Neural progenitor cell (in vitro differentiated cells): Measurements from ENCODE around the gene DENND2A. TPM values are rescaled to one million over a fixed set of nuclear protein-coding genes. Genes with fewer than 3 reads are reported as not detected.

Source experiments
- DNase-seq: peaks from one replicate; pipeline ENCODE4 v3.0.0-alpha.2; 2016; ENCODE audit warnings: low spot score
- H2AFZ ChIP-seq: fragments of 200-600 bp; sonication (generic); replicated peaks from 2 replicates; pipeline ENCODE4 v1.6.1; 2016; ENCODE audit warnings: antibody characterized with exemption
- H3F3A ChIP-seq: fragments of 200-600 bp; sonication (generic); 2 replicates; pipeline ENCODE4 v1.6.1; 2016; ENCODE audit warnings: antibody characterized with exemption, low read depth
- H3K27ac ChIP-seq: fragments of 200-600 bp; sonication (generic); 2 replicates; pipeline ENCODE4 v1.5.1; 2016; ENCODE audit warnings: mild to moderate bottlenecking
- H3K27me3 ChIP-seq: fragments of 200-600 bp; sonication (generic); 2 replicates; pipeline ENCODE4 v1.6.1; 2016; ENCODE audit warnings: mild to moderate bottlenecking, moderate library complexity
- H3K36me3 ChIP-seq: fragments of 200-600 bp; sonication (generic); 2 replicates; pipeline ENCODE4 v1.5.1; 2016
- H3K4me1 ChIP-seq: fragments of 200-600 bp; sonication (generic); 2 replicates; pipeline ENCODE4 v1.6.1; 2016; ENCODE audit warnings: mixed run types
- H3K4me2 ChIP-seq: fragments of 200-600 bp; sonication (generic); 2 replicates; pipeline ENCODE4 v1.6.1; 2016
- H3K4me3 ChIP-seq: fragments of 200-600 bp; sonication (generic); 2 replicates; pipeline ENCODE4 v1.5.1; 2016
- H3K79me2 ChIP-seq: fragments of 200-600 bp; sonication (generic); 2 replicates; pipeline ENCODE4 v1.6.1; 2016; ENCODE audit warnings: low read depth
- H3K9ac ChIP-seq: fragments of 200-600 bp; sonication (generic); 2 replicates; pipeline ENCODE4 v1.6.1; 2016
- H3K9me3 ChIP-seq: fragments of 200-600 bp; sonication (generic); 2 replicates; pipeline ENCODE4 v1.5.1; 2016; ENCODE audit warnings: low read depth
- H4K20me1 ChIP-seq: fragments of 200-600 bp; sonication (generic); 2 replicates; pipeline ENCODE4 v1.6.1; 2016; ENCODE audit warnings: low read depth
- H3K27ac Mint-ChIP-seq: 3 replicates; pipeline ENCODE4 v1.8.0; 2021; ENCODE audit warnings: mixed read lengths
- H3K27me3 Mint-ChIP-seq: 2 replicates; pipeline ENCODE4 v1.8.0; 2022; ENCODE audit warnings: low read depth, mild to moderate bottlenecking, inconsistent platforms, moderate library complexity, mixed read lengths; ENCODE audit not compliant: insufficient read depth
- H3K36me3 Mint-ChIP-seq: 3 replicates; pipeline ENCODE4 v1.8.0; 2021; ENCODE audit warnings: mixed read lengths
- H3K4me1 Mint-ChIP-seq: 3 replicates; pipeline ENCODE4 v1.8.0; 2021; ENCODE audit warnings: mixed read lengths
- H3K4me3 Mint-ChIP-seq: 3 replicates; pipeline ENCODE4 v1.8.0; 2021; ENCODE audit warnings: mild to moderate bottlenecking, moderate library complexity, mixed read lengths
- H3K9me3 Mint-ChIP-seq: 3 replicates; pipeline ENCODE4 v1.8.0; 2020; ENCODE audit warnings: mixed read lengths
- CTCF ChIP-seq: fragments of 200-600 bp; sonication (generic); IDR thresholded peaks from 2 replicates; pipeline ENCODE4 v1.5.1; 2017; ENCODE audit warnings: antibody characterized with exemption, mild to moderate bottlenecking
- EZH2 ChIP-seq: fragments of 200-600 bp; sonication (generic); IDR thresholded peaks from 2 replicates; pipeline ENCODE4 v1.6.1; 2017; ENCODE audit warnings: antibody characterized with exemption, mild to moderate bottlenecking, moderate library complexity
- EZH2phosphoT487 ChIP-seq: fragments of 200-600 bp; sonication (generic); IDR thresholded peaks from 2 replicates; pipeline ENCODE4 v1.6.1; 2017; ENCODE audit warnings: antibody characterized with exemption
- total RNA-seq: library from RNA; depleted of rRNA; stranded (reverse); fragments of >200 nt; gene quantifications from 2 replicates; pipeline ENCODE4 v1.2.3, GENCODE V29; 2015; ENCODE audit warnings: low replicate concordance

Gene DENND2A
- total RNA-seq, 1 donor from 2014 or later = 27.0 TPM

GRCh38 chr7:140594131-140594691 is 46.4 kb downstream of the DENND2A start:
- H3F3A ChIP-seq = no peaks in the 10 kb centered on the region
- H3K27ac Mint-ChIP-seq = no peak overlapping the region
- no peak for DNase-seq
- TF ChIP-seq CTCF = no peak
- no peak overlapping the region for H3K4me3 Mint-ChIP-seq
- no peak overlapping the region for H3K4me2 ChIP-seq
- no peaks in the 10 kb centered on the region for H3K79me2 ChIP-seq
- peaks cover 3% of the 10 kb centered on the region for H3K36me3 ChIP-seq
- H2AFZ ChIP-seq = no peak overlapping the region
- H3K9me3 Mint-ChIP-seq = no peaks in the 10 kb centered on the region
- H4K20me1 ChIP-seq = no peaks in the 10 kb centered on the region
- peaks cover 10% of the 10 kb centered on the region for H3K36me3 Mint-ChIP-seq
- H3K27ac ChIP-seq = no peak overlapping the region
- peaks cover 5% of the 10 kb centered on the region for H3K4me1 Mint-ChIP-seq
- H3K4me1 ChIP-seq = no peaks in the 10 kb centered on the region
- no peak overlapping the region for H3K9ac ChIP-seq
- H3K4me3 ChIP-seq = no peak overlapping the region
- H3K27me3 Mint-ChIP-seq = peaks cover 4% of the 10 kb centered on the region
- H3K9me3 ChIP-seq = no peaks in the 10 kb centered on the region
- no peaks in the 10 kb centered on the region for H3K27me3 ChIP-seq

DNA sequence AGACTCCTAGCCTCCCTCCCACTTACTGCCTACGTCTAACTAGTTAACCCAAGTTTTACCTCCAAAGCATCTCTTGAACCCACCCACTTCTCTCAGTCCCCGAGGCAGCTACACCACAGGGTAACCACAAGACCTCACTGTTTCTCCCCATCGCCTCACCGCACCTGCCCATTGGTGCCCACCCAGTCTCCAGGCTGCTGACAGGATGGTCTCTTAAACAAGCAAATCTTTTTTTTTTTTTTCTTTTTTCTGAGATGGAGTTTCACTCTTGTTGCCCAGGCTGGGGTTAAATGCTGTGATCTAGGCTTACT is 47.0 kb downstream of the DENND2A start:
- Mint-ChIP-seq H3K4me3 (no peak overlapping the region), H3K4me1 (peaks cover 5% of the 10 kb centered on the region), H3K9me3 (no peaks in the 10 kb centered on the region), H3K36me3 (peaks cover 11% of the 10 kb centered on the region), H3K27me3 (peaks cover 4% of the 10 kb centered on the region), H3K27ac (no peak overlapping the region)
- H3F3A ChIP-seq = no peaks in the 10 kb centered on the region
- H3K9ac ChIP-seq = no peak overlapping the region
- no peaks in the 10 kb centered on the region for H3K4me1 ChIP-seq
- H3K36me3 ChIP-seq = peaks cover 3% of the 10 kb centered on the region
- H3K4me3 ChIP-seq = no peak overlapping the region
- H3K27me3 ChIP-seq = no peaks in the 10 kb centered on the region
- H3K79me2 ChIP-seq = no peaks in the 10 kb centered on the region
- H3K4me2 ChIP-seq = no peak overlapping the region
- H4K20me1 ChIP-seq = no peaks in the 10 kb centered on the region
- no peak overlapping the region for H3K27ac ChIP-seq
- DNase-seq = no peak
- no peak overlapping the region for H2AFZ ChIP-seq
- no peaks in the 10 kb centered on the region for H3K9me3 ChIP-seq
- TF ChIP-seq EZH2phosphoT487 = no peak
- TF ChIP-seq CTCF = no peak
- TF ChIP-seq EZH2 = no peak

- no peaks in the 10 kb centered on the region for H3K36me3 ChIP-seq
- Mint-ChIP-seq H3K4me1 (peaks cover 5% of the 10 kb centered on the region), H3K27me3 (peaks cover 4% of the 10 kb centered on the region), H3K36me3 (peaks cover 11% of the 10 kb centered on the region), H3K4me3 (no peak overlapping the region), H3K9me3 (no peaks in the 10 kb centered on the region), H3K27ac (no peak overlapping the region)
- no peak overlapping the region for H3K4me3 ChIP-seq
- H3K27me3 ChIP-seq = no peaks in the 10 kb centered on the region
- no peaks in the 10 kb centered on the region for H3F3A ChIP-seq
- H2AFZ ChIP-seq = no peak overlapping the region
- no peak overlapping the region for H3K9ac ChIP-seq
- H3K27ac ChIP-seq = no peak overlapping the region
- no peaks in the 10 kb centered on the region for H4K20me1 ChIP-seq
- TF ChIP-seq EZH2phosphoT487 (no peak), EZH2 (no peak), CTCF (no peak)
- no peaks in the 10 kb centered on the region for H3K4me1 ChIP-seq
- H3K4me2 ChIP-seq = no peak overlapping the region
- H3K79me2 ChIP-seq = no peaks in the 10 kb centered on the region
- no peak for DNase-seq
- no peaks in the 10 kb centered on the region for H3K9me3 ChIP-seq
These were observed 47.5 kb downstream of the DENND2A start for GRCh38 chr7:140592964-140593671.
